GM12865 (cell line): ENCODE measurements around the gene SGK2.

Source experiments
- DNase-seq: peaks from one replicate; pipeline ENCODE4 v3.0.0; 2010; ENCODE audit warnings: low read depth
- H3K4me3 ChIP-seq: 2 replicates; pipeline ENCODE4 v1.5.1; 2011; ENCODE audit warnings: mild to moderate bottlenecking, low read depth, low read length, control low read depth
- TF ChIP-seq, protein P1 (sequence below): IDR thresholded peaks from 2 replicates; pipeline ENCODE4 v1.5.1; 2011; ENCODE audit warnings: low read length, control low read depth, low read depth, inconsistent platforms; ENCODE audit not compliant: insufficient read depth; ENCODE audit errors: missing control alignments

Gene SGK2

GRCh38 chr20:43535370-43536004 is 23.3 kb upstream of the SGK2 start:
- no peak for DNase-seq
- no peak overlapping the region for H3K4me3 ChIP-seq
- TF ChIP-seq, protein P1, sequence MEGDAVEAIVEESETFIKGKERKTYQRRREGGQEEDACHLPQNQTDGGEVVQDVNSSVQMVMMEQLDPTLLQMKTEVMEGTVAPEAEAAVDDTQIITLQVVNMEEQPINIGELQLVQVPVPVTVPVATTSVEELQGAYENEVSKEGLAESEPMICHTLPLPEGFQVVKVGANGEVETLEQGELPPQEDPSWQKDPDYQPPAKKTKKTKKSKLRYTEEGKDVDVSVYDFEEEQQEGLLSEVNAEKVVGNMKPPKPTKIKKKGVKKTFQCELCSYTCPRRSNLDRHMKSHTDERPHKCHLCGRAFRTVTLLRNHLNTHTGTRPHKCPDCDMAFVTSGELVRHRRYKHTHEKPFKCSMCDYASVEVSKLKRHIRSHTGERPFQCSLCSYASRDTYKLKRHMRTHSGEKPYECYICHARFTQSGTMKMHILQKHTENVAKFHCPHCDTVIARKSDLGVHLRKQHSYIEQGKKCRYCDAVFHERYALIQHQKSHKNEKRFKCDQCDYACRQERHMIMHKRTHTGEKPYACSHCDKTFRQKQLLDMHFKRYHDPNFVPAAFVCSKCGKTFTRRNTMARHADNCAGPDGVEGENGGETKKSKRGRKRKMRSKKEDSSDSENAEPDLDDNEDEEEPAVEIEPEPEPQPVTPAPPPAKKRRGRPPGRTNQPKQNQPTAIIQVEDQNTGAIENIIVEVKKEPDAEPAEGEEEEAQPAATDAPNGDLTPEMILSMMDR, result no peak

- no peak for DNase-seq
- H3K4me3 ChIP-seq, result no peak overlapping the region
- TF ChIP-seq, protein P1, result no peak
Observed at GRCh38 chr20:43536041-43536816, 22.6 kb upstream of the SGK2 start.

GRCh38 chr20:43536817-43537440 is 21.9 kb upstream of the SGK2 start:
- no peak for DNase-seq
- H3K4me3 ChIP-seq, result no peak overlapping the region
- TF ChIP-seq, protein P1, result no peak

- no peak overlapping the region for H3K4me3 ChIP-seq
- TF ChIP-seq, protein P1, result peak; percentile 90
- peak; percentile 59 for DNase-seq
Observed at GRCh38 chr20:43537921-43538877, 20.6 kb upstream of the SGK2 start.

- no peak overlapping the region for H3K4me3 ChIP-seq
- TF ChIP-seq, protein P1, result no peak
- DNase-seq, result no peak
Observed at GRCh38 chr20:43538878-43539700, 19.7 kb upstream of the SGK2 start.
